A549 (cell line): ENCODE measurements around the gene PRKAG2. TPM values are rescaled to one million over a fixed set of nuclear protein-coding genes. Genes with fewer than 3 reads are reported as not detected.

Experiments
- ATAC-seq, 2 experiments: fragments of 200-7000 bp in 1 of 2; fragments of >200 bp in 1 of 2; cut with Nextera tagmentation in 1 of 2; cut with Tn5 transposase in 1 of 2; 3 replicates each; pipeline versions ENCODE4 v1.8.0 to v1.9.1; 2018 to 2020; ENCODE audit warnings: mild to moderate bottlenecking in 1 of 2, moderate library complexity in 1 of 2
- CTCF ChIA-PET: fragments of 300-600 bp; sonication (Branson Sonifier 250); formaldehyde crosslinking; extraction: SDS; loops from one replicate; lab custom pipeline; 2021; ENCODE audit warnings: antibody characterized with exemption, inconsistent platforms; lab: Yijun Ruan, JAX
- POLR2A ChIA-PET: fragments of 350-600 bp; formaldehyde crosslinking; extraction: SDS; loops from one replicate; lab custom pipeline; 2021; ENCODE audit warnings: antibody characterized with exemption, inconsistent platforms; lab: Yijun Ruan, JAX
- DNase-seq, 2 experiments: peaks; one replicate each; pipeline versions ENCODE4 v3.0.0 to v3.0.0-alpha.2; 2011 to 2016; ENCODE audit warnings: low read depth in 1 of 2, low spot score in 1 of 2
- FAIRE-seq: peaks from 2 replicates; lab custom pipeline; 2011; peaks lifted over from hg19 to GRCh38; lab: Jason Lieb, UNC
- H3K27ac ChIP-seq, 2 experiments: fragments of >200 bp; sonication (Bioruptor Twin); formaldehyde crosslinking; 3 replicates each; pipeline ENCODE4 v1.5.1; 2016 to 2017
- H3K4me1 ChIP-seq: fragments of >200 bp; sonication (Bioruptor Twin); formaldehyde crosslinking; 3 replicates; pipeline ENCODE4 v1.6.1; 2016
- H3K4me2 ChIP-seq: fragments of >200 bp; sonication (Bioruptor Twin); formaldehyde crosslinking; 3 replicates; pipeline ENCODE4 v1.6.1; 2016
- H3K4me3 ChIP-seq: fragments of >200 bp; sonication (Bioruptor Twin); formaldehyde crosslinking; 3 replicates; pipeline ENCODE4 v1.5.1; 2016
- H3K9me3 ChIP-seq: fragments of >200 bp; sonication (Bioruptor Twin); formaldehyde crosslinking; 3 replicates; pipeline ENCODE4 v1.6.1; 2016
- BHLHE40 ChIP-seq: IDR thresholded peaks from 2 replicates; pipeline ENCODE4 v1.6.1; 2012; ENCODE audit warnings: low read depth, low read length, inconsistent platforms
- CBX2 ChIP-seq: fragments of 200-600 bp; sonication (generic); IDR thresholded peaks from 2 replicates; pipeline ENCODE4 v1.6.1; 2016; ENCODE audit warnings: low read depth, mild to moderate bottlenecking, borderline replicate concordance
- CEBPB ChIP-seq, 2 experiments: fragments of >200 bp in 1 of 2; sonication (Bioruptor Twin) in 1 of 2; formaldehyde crosslinking in 1 of 2; IDR thresholded peaks; 2 replicates each; pipeline ENCODE4 v1.6.1; 2012 to 2016
- CHD4 ChIP-seq: fragments of 200-600 bp; sonication (generic); IDR thresholded peaks from 2 replicates; pipeline ENCODE4 v1.6.1; 2016; ENCODE audit warnings: antibody characterized with exemption, mild to moderate bottlenecking, borderline replicate concordance
- ELK1 ChIP-seq: fragments of 150-350 bp; IDR thresholded peaks from 2 replicates; pipeline ENCODE4 v1.6.1; 2014; ENCODE audit warnings: low read depth, mild to moderate bottlenecking, low read length
- GATA3 ChIP-seq: IDR thresholded peaks from 2 replicates; pipeline ENCODE4 v1.6.1; 2012; ENCODE audit warnings: borderline replicate concordance
- HDAC2 ChIP-seq: fragments of 200-600 bp; sonication (generic); IDR thresholded peaks from 2 replicates; pipeline ENCODE4 v1.6.1; 2016
- HEYL ChIP-seq: fragments of 250-450 bp; sonication (Bioruptor Pico); IDR thresholded peaks from 2 replicates; pipeline ENCODE4 v1.8.0; 2021; ENCODE audit warnings: mild to moderate bottlenecking, moderate library complexity
- HMGXB4 ChIP-seq: fragments of 250-450 bp; sonication (Bioruptor Pico); IDR thresholded peaks from 2 replicates; pipeline ENCODE4 v1.5.0; 2021; ENCODE audit warnings: mild to moderate bottlenecking, moderate library complexity, borderline replicate concordance
- HOXB5 ChIP-seq: fragments of 250-450 bp; sonication (Bioruptor Pico); IDR thresholded peaks from 2 replicates; pipeline ENCODE4 v1.5.0; 2020; ENCODE audit warnings: mild to moderate bottlenecking, moderate library complexity
- KDM5A ChIP-seq: fragments of 200-600 bp; sonication (generic); IDR thresholded peaks from 2 replicates; pipeline ENCODE4 v1.6.1; 2016; ENCODE audit warnings: antibody characterized with exemption, mild to moderate bottlenecking
- PBX3 ChIP-seq: IDR thresholded peaks from 2 replicates; pipeline ENCODE4 v1.6.1; 2012
- RCOR1 ChIP-seq: fragments of 150-350 bp; IDR thresholded peaks from 2 replicates; pipeline ENCODE4 v1.6.1; 2014; ENCODE audit warnings: antibody characterized with exemption, low read length, low read depth
- RNF2 ChIP-seq: fragments of 200-600 bp; sonication (generic); IDR thresholded peaks from 2 replicates; pipeline ENCODE4 v1.6.1; 2016; ENCODE audit warnings: low read depth, mild to moderate bottlenecking, antibody characterized with exemption, moderate library complexity, borderline replicate concordance
- TFCP2L1 ChIP-seq: fragments of 250-450 bp; sonication (Bioruptor Pico); IDR thresholded peaks from 2 replicates; pipeline ENCODE4 v1.5.0; 2021; ENCODE audit warnings: mild to moderate bottlenecking
- ZNF302 ChIP-seq: fragments of 250-450 bp; sonication (Bioruptor Pico); IDR thresholded peaks from 2 replicates; pipeline ENCODE4 v1.9.0; 2021; ENCODE audit warnings: inconsistent platforms, mild to moderate bottlenecking, moderate library complexity
- ZSCAN20 ChIP-seq: fragments of 250-450 bp; sonication (Bioruptor Pico); IDR thresholded peaks from 2 replicates; pipeline ENCODE4 v1.8.0; 2022; ENCODE audit warnings: mild to moderate bottlenecking, moderate library complexity
- WGBS: methylation state at CpG from one replicate; pipeline ENCODE4 v1.1.6; 2017; ENCODE audit errors: missing lambda C conversion rate; 5-methylcytosine and 5-hydroxymethylcytosine counted together
- polyA plus RNA-seq, 4 experiments: library from polyadenylated mRNA; depleted of rRNA in 3 of 4; stranded (reverse); fragments of >200 nt; fragmentation: RNase III in 1 of 4; extraction: RNeasy Plus Mini Kit Qiagen cat#74134 plus additional on column Dnase treatment in 1 of 4; gene quantifications; 2 replicates in 3 of 4; 3 replicates in 1 of 4; pipeline ENCODE4 v1.2.3, GENCODE V29; 2011 to 2017
- TF ChIP-seq, protein P1 (sequence below): IDR thresholded peaks from 2 replicates; pipeline ENCODE4 v1.6.1; 2012; ENCODE audit warnings: low read depth, borderline replicate concordance

PRKAG2 gene
- polyA plus RNA-seq, 2 of the 4 experiments (the other 2 are of a cell fraction), result 26.5 to 31.7 TPM

- Histone ChIP-seq H3K4me1 (peaks cover 33% of the 10 kb centered on the region), H3K4me3 (no peak overlapping the region), H3K27ac (no peak overlapping the region), H3K9me3 (0 out of 3 replicates have a peak, but pooled peaks cover 2% of the 10 kb centered on the region), H3K4me2 (no peak overlapping the region)
- no peak for TF ChIP-seq CEBPB (IDR thresholded peaks at IDR 0.05)
- no peak for TF ChIP-seq BHLHE40
- no peak for TF ChIP-seq RCOR1
- TF ChIP-seq HOXB5 (CRISPR knock-in tag), result no peak
- TF ChIP-seq RNF2, result no peak
- TF ChIP-seq TFCP2L1 (CRISPR knock-in tag), result no peak
- TF ChIP-seq ZSCAN20, result no peak
- TF ChIP-seq CHD4, result no peak
- no peak for TF ChIP-seq HEYL
- no peak for TF ChIP-seq HDAC2
- no peak for TF ChIP-seq HMGXB4 (CRISPR knock-in tag)
- ATAC-seq, result no peak
- ChIA-PET CTCF (interaction anchor here (0.9 to 1.5 kb wide), 5 partner anchors 9 to 97 kb away, joined by 3 to 5 read pairs (median 3); no protein-coding TSS in a partner anchor), POLR2A (no interaction called here)
- no peak for DNase-seq
- 80% methylated on average over 7 of the region's 7 CpGs for WGBS
- no peak for FAIRE-seq
These were observed 214.6 kb downstream of the PRKAG2 start for GRCh38 chr7:151662251-151662826.

DNA sequence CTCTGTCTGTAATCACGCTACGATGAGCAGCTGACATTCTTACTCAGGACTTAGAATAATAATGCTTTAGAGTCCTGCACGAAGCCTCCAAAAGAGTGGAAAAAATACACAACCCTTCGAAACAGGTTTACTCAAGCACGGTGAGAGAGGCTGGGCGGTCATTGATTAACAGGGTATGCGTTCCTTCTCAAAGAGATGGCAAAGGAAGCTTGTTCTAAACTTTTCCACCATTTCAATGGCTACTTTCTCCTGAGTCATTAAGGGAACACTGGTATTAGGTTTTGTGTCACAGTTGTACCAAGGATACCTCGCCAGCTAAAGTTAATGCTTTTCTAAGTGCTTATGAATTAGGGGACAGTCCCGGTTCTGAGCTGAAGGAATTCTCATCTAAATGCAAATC lies 215.3 kb downstream of the PRKAG2 start:
- FAIRE-seq, result no peak

More for the DNA sequence above, 215.3 kb downstream of the PRKAG2 start:
- 0 out of 3 replicates have a peak overlapping the region, but pooled peaks have one; percentile 17 for H3K4me2 ChIP-seq
- 76% methylated on average over 9 of the region's 9 CpGs for WGBS
- no peak for TF ChIP-seq KDM5A
- no peak for TF ChIP-seq CBX2
- TF ChIP-seq, protein P1, sequence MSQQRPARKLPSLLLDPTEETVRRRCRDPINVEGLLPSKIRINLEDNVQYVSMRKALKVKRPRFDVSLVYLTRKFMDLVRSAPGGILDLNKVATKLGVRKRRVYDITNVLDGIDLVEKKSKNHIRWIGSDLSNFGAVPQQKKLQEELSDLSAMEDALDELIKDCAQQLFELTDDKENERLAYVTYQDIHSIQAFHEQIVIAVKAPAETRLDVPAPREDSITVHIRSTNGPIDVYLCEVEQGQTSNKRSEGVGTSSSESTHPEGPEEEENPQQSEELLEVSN, result no peak
- TF ChIP-seq CHD4, result no peak
- TF ChIP-seq GATA3, result no peak
- TF ChIP-seq PBX3, result no peak
- no peak for TF ChIP-seq ELK1
- TF ChIP-seq ZNF302, result no peak
- TF ChIP-seq, all 56 proteins: peak for 0
- ChIA-PET CTCF (interaction anchor here (0.8 to 2.0 kb wide), 8 partner anchors 9 to 98 kb away, joined by 3 to 9 read pairs (median 3); no protein-coding TSS in a partner anchor), POLR2A (no interaction called here)
- Histone ChIP-seq H3K9me3 (0 out of 3 replicates have a peak, but pooled peaks cover 2% of the 10 kb centered on the region), H3K4me1 (peaks cover 33% of the 10 kb centered on the region), H3K4me3 (no peak overlapping the region), H3K27ac (no peak overlapping the region)
- DNase-seq (no peak), ATAC-seq (no peak)
